Hematopoietic multipotent progenitor cell treated with erythropoietin and hydrocortisone succinate and interleukin-3 and kit ligand, for 8 days (in vitro differentiated cells): ENCODE measurements around the gene SPDL1.
"Not testable (repeated sequence)": the region's sequence is repeated elsewhere in the genome, so short reads cannot be mapped to it uniquely, and the experiment has no call there.

ENCODE experiments used
- DNase-seq: peaks from one replicate; pipeline ENCODE4 v3.0.0-alpha.2; 2015

Gene SPDL1

DNA sequence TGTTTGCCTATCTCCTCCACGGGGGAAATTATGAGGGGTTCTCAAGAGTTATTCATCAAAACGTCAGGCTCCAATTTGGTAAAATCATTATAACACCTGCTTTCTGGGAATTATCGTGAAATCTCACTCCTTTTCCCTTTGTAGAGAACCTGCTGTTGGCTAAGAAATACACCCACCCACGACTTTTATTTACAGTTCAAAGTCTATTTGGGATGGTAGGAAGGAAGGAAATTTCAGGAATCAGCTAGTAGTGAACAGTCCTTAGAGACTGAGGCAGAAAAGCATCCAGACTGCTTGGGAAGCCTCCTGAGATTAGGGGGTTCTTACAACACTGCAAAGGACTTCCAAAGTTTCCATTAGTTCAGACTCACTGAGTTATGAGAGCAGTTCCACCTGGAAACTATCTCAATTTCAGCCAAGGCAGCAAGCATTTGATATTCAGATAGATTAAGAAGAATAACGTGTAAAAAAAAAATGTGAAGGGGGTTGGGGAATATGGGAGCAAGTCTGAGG, 9.4 kb upstream of the SPDL1 start:
- no peak for DNase-seq

DNA sequence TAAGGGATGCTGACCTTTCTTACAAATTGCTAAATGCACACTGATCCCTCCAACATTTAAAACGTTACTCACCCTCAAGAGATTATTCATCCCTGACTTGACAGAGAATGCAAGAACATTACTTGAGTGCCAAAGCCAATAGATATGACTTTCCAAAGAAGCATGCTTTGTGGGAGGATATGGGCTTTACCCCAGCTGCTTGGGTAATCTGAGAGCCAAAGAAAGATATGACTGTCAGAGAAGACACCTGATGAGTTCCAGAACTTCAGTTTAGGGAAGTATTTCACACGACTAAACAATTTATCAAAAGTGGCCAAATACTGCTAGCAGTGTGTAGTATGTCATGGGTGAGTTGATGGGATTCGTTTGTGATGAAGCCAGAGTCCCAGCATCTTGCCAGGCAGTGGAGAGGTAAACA, 7.4 kb upstream of the SPDL1 start:
- no peak for DNase-seq

DNA sequence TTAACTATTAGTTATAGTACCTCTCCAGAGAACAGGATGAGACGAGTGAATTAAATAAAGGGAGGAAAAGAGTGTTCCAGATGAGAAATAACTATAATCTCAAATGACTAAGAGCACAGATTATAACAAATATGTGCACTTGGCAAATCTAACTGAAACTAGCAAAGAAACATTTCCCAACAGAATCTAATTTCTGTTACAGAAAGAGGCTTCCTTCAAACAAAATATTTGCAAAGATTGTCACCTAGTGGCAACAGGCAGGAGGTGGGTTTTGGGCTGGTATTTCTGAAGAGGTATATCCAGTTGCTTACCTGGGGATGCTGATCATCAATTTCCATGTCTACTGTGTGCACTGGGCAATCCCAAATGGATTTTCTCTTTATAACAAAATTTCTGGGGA, 5.6 kb upstream of the SPDL1 start:
- no peak for DNase-seq

DNA sequence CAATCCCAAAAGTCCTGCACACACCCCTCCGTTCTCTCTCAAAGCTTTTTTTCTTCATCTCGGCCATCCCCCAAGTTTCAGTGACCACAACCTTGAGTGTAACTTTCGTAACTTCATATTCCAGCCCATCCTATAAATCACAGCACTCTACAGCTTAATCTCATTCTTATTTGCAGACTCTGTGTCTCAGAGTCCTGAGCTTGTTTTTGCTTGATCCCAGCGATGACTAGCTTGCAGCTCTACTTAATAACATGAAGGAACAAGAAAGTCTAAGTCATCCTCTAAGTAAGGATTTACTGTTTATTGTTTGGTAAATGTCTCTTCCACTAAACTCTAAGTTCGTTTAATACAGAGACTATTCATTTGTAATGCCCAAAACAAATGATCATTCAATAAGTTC, 2.6 kb upstream of the SPDL1 start:
- no peak for DNase-seq

DNA sequence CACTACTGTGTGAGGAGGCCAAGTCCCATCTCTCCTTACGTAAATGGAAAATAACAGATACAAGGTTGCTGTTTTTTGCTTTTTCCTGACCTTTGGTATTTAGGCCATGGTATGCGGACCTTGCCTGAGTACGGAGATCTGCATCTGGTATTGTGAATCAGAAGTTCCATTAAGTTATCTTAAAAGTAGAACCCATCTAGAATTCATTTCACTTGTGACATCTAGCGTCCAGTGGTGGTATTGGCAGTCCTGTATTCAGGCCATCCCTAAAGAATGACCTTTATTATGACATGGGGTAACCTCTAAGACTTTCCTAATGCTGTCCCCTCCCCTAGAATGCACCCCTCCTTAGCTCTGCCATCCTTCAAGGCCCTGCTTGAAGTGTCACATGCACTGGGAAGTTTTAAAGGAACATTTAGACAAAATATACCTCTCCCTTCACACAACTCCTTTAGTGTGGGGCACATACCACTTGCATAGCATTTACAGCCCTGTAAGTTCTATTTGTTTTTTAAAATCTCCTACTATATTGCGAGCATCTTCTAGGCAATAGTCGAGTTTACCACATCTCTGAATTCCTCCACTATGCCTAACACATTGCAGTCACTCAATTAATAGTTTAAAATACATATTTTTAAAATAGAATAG, 1.9 kb upstream of the SPDL1 start:
- peak; percentile 75 for DNase-seq

DNA sequence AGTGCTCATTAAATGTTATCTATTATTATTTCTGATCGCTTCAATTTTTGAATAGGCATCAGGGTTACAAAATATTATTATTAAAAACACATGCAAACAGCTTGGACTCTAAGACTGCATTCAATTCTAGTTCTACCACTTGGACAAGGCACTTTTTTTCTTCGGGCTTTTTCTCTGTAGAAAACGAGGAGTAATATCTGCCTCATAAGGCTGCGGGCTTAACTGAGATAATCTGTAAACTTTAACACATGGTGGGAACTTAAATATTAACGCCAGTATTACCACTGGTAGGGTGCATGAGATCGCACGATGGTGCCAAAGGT, 511 bp upstream of the SPDL1 start:
- no peak for DNase-seq

DNA sequence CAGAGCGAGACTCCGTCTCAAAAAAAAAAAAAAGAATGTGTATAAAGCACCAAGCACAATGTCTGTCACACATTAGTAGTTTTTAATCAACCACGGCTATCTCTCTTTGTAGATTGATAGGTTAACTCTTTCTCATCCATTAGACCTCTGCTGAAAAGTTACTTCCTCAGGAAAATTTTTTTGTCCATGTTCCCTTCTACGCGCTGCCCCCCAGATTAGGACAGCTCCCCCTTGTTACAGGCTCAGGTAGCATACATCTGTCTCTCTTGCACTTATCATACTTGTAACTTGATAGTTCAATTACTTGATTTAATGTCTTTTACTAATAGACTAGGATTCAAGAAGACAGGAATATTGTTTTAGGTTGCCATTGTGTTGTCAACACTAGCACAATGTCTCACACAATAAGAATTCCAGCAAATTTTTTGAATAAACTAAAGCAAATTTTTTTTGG, 1.5 kb downstream of the SPDL1 start:
- no peak for DNase-seq

DNA sequence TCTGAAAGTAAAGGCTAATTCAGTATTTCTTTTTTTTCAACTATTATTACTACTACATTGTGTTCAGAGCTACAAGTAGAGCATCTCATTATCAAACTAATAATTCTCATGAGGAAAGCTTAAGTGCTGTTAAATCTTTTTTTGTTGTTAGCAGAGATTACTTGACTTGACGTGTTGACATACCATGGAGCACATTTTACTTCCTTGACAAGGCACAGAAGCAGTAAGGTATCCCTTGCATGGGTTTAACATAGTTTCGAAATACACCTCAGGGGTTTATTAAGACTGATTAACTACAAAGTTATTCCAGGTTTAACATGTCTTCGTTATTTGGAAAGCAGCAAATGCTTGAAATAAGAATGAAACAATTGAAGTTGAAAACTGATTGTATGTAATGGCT, 7.0 kb downstream of the SPDL1 start:
- no peak for DNase-seq

DNA sequence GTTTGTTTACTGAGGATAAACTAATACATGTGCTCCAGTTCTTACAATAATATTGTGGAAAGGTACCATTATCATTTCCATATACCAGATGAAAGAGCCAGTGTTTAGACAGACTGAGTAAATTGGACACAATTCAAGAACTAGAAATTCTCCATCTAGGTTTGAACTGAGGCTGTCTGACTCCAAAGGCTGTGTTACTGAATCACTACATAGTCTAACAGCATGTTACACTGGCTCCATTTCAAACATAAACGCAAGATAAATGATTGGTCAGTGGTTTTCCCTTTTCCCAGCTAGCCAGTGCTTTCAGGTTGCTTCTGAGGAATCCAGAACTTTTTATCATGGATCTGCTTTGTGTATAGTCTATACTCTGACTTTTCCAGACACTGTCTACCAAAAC, 8.1 kb downstream of the SPDL1 start:
- DNase-seq: no peak

DNA sequence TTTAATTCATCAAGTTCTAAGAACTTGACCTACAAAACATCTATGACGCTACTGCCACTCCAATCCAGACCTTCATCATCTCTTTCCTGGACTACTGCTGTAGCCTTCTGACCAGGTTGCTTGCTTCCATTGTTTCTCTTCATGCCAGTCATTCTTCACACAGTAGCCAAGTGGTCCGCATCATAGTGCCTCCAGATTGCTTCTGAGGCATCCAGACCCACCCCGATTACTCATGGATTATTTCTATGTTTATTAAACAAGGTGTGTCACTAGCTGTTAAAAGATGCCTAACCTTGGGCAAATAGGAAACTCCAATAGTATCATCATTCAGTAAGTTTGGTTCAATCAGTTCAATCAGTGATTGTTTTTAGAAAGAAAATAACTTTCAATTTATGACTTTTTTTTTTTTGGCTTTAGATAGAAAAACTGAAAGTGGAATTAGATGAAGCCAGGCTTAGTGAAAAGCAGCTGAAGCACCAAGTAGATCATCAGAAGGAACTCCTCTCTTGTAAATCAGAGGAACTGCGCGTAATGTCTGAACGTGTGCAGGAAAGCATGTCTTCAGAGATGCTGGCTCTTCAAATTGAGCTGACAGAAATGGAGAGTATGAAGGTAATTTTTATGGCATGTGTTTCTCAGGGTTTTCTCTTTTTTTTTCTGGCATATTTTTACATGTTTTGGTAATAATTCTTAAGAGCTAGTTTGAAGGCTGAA, 9.5 kb downstream of the SPDL1 start:
- DNase-seq: no peak

DNA sequence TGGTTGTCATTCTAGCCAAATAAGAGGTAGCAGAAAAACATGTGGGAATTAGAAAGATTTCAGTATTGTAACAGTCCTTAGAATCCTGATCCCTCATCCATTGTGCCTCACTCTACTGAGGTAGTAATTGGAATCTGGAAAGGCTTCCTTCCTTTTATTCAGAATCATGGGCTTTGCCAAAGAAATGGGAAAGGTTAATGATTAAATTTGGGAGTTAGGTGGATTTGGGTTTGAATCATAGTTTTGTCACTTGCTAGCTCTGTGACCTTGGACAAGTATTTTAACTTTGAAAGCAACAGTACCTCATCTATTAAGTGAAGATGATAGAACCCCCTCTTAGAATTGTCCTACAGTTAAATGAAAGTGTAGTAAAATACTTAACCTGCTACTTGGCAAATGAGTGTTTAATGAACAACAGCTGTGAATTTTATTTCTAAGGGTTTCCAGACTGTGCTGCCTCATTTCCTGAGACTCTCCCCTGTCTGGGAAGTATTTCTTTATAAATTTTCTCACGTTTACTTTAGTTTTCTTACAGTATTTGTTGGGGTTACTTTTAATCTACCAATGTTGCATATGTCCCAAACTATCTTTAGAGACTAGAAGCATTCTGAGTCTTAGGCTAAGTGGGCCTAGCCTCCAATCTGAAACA, 11.7 kb downstream of the SPDL1 start:
- DNase-seq: no peak

DNA sequence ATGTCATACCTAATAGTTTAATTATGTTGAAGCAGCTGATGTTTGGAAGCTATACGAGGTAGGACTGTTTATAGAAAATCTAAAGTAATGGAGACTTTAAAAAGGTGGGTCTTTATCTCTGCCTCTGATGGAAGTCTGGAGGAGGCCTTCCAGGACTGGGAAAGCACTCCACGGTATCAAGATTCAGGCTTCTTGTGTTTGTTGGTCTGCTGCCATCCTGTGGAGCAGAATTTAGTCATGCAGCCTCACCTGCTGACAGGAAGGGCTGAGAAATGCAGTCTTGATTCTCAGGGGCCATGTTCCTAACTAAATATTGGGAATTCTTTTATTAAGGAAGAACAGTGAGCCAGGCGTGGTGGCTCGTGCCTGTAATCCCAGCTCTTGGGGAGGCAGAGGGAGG, 15.9 kb downstream of the SPDL1 start:
- no peak for DNase-seq

DNA sequence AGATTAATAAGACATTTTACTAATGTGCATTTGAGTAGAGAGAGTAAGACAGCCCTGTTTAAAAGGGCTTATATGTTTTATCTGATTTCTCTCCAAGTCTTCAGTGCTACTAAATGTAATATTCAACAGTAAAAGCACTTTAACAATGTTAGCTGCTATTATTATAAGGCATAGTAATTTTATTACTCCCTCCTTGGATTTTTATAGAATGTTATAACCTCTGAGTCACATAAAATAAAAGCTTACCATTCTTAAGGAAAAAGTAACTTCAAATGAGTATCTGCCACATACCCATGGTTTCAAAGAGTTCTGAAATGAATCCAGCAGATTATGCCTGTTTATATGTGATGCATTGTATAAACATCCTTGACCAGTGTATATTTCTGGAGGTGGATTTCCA, 19.0 kb downstream of the SPDL1 start:
- DNase-seq: no peak

DNA sequence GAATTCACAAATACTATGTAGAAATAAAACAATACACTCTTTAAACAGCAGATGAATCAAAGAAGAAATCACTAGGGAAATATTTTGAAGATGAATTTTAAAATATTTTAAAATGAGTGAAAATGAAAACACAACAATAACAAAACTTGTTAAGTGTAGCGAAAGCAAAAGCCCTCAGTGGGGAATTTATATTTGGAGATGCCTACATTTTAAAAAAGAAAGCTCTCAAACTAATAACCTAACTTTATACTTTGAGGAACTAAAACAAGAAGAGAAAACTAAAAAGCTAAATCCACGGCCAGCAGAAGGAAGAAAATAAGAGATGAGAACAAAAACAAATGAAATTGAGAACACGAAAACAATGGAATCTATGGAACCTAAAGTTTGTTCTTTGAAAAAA, 22.7 kb downstream of the SPDL1 start:
- DNase-seq: no peak

DNA sequence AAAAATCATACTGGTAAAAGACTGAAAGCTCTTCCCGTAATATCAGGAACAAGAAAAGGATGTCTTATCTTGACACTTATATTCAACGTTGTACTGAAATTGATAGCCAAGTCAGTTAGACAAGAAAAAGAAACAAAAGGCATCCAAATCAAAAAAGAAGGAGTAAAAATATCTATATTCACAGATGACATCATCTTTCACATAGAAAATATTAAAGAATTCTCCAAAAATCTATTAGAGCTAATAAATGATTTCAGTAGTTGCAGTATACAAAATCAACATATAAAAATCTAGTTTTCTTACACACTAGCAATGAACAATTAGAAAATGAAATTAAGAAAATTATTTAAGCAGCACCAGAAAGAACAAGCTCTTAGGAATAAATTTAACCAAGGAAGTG, 24.3 kb downstream of the SPDL1 start:
- DNase-seq: no peak

DNA sequence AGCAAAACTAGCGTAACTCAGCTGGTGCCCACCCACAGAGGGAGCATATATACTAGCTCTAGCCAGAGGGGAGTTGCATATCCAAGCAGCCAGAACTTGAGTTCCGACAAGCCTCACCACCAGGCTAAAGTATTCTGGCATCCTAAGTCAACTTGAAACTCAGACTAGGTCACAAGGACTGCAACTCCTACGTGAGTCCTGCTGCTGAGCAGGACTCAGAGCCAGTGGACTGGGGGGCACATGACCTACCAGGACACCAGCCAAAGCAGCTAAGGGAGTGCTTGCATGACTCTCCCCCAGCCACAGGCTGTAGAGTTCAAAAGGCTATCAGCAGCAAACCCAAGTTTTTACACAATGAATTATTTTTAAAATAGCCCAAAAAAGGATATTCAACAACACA, 26.1 kb downstream of the SPDL1 start:
- DNase-seq: no peak

DNA sequence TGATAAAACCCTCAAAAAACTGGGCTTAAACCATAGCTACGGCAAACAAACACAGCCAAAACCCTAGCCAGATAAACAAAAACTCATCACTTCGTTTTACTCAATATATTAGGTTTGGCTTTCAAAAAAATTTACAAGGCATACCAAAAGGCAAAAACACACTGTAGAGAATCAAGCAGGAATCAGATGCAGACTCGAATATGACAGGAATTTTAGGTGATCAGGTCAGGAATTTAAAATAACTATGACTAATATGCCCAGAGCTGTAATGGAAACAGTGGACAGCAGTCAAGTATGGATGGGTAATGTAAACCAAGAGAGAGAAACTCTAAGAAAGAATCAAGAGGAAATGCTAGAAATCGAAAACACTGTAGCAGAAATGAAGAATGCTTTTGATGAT, 27.0 kb downstream of the SPDL1 start:
- DNase-seq: no peak

DNA sequence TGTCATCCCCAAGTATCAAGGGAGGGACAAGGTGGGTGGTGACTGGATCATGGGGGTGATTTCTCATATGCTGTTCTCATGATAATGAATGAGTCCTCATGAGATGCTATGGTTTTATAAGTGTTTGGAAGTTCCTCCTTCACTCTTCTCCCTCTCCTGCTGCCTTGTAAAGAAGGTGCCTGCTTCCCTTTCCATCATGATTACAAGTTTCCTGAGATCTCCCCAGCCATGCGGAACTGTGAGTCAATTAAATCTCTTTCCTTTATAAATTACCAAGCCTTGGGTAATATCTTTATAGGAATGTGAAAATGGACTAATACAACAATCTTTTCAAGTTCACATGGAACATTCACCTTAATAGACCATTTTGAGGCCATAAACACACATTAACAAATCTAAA, 32.0 kb downstream of the SPDL1 start:
- DNase-seq: no peak

DNA sequence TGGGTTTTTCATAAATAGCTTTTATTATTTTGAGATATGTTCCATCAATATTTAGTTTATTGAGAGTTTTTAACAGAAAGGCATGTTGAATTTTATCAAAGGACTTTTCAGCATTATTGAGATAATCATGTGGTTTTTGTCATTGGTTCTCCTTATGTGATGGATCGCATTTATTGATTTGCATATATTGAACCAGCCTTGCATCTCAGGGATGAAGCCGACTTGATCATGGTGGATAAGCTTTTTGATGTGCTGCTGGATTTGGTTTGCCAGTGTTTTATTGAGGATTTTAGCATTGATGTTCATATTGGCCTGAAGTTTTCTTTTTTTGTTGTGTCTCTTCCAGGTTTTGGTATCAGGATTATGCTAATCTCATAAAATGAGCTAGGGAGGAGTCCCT, 40.7 kb downstream of the SPDL1 start:
- DNase-seq: not testable (repeated sequence)

DNA sequence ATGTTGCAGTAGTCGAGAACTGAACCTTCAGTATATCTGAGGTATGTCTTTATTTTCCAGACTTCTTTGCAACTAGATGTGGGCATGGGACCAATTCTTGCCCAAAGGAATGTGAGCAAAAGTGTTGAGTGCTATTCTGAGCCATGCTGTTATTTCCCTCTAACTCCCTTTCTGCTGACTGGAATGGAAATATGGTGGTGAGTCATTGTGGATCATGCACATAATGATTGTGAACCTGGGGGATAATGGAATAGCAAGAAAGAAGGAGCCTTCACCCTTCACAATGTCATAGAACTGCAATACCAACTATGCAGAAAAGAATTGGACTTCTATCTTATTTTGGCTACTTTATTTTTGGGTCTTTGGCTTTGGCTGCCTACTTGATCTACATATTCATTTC, 43.2 kb downstream of the SPDL1 start:
- DNase-seq: no peak

DNA sequence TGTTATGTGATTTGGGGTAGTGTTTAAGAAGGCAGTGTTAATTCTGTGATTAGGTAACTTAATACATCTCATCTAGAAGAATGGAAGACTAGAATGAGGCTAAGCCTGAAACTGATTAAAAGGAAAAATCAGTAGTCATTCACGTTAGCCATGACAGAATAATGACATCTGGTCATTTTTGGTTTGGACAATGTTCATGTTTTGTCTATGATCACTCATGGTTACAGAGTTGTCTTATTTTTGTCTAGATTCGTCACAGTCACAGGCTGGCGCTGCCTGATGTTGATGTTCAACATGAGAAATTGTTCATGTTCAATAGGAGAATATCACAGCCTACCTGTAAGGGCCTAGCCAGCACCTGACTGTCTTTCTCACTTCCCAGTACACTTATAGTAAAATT, 44.0 kb downstream of the SPDL1 start:
- DNase-seq: no peak

DNA sequence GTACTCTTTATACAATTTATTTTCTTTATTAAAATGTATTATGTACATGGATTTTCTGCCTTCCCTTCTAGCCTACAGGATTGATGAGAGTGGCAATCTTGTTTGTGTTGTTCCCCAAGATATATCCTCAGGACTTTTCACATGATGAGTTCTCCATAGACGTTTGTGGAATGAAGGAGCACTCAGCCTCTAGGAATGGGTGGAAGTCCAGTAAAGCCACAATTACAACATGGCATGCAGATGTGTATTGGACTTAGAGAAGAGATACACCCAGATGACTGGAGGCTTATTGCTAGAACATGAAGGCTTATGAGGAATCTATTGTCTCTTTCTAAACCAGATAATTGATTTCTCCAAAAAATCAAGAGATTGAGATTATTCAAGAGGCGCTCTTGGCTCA, 45.3 kb downstream of the SPDL1 start:
- no peak for DNase-seq

DNA sequence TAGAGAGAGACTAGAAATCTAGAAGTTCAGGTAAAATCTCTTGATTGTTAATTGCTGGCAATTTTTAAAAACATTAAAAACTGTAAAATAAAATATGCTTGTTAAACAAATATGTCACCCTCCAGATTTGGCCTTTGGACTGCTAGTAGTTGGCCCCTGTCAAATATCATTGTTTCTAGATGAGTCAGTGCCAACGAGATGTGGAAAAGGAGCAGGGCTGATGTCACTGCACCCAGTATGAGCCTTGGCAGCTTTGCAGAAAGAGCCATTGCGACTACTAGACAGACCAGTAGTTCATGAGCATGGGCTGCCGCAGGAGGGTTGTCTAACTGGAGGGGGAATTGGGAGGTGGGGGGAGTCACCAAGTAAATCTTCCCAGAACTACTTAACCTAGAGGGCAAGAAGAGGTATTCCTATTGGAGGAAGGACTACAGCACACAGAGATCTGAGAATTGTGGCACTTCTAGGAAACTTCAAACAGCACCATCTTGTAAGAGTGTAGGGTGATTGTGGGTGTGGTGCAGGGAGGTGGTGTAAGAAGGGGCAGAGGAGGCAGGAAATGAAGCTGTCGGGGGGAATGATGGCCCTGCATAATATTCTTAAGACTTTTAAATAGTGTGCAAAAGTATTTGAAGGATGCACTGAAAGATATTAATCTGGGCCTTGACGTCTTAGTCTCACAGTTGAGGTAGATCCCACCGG, 46.4 kb downstream of the SPDL1 start:
- DNase-seq: no peak

DNA sequence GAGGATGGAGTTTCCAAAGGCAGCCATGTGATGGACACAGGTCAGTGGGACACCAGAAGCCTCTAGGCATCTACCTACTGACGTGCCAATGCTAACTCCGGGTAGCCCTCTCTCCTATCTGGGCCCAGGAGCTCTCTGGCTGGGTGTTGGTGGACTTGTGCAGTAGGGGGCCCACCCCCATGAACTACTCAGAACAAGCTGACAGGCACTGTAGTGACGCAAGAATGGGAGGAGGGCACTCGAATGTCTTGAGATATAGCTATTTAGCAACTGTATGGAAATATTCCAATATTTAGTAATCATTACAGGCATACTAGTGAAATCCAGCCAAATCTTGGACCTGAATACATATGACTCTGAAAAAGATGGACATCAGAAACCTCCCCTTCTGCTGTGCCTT, 47.8 kb downstream of the SPDL1 start:
- DNase-seq: no peak
